IPS DF 6.9 (cell line): ENCODE results near the gene VEPH1.
A peak's percentile ranks its signal among the peaks of the same experiment; 100 is the strongest.

Experiments used
- DNase-seq: peaks from one replicate; pipeline ENCODE4 v3.0.0-alpha.2; 2013; ENCODE audit warnings: low read depth, low spot score
- H3K27ac ChIP-seq: one replicate; pipeline ENCODE4 v1.5.1; 2013; ENCODE audit warnings: low read length, control low read depth
- H3K27me3 ChIP-seq: 2 replicates; pipeline ENCODE4 v1.6.1; 2013; ENCODE audit warnings: mild to moderate bottlenecking, low read length; ENCODE audit not compliant: control insufficient read depth, insufficient read depth
- H3K36me3 ChIP-seq: 2 replicates; pipeline ENCODE4 v1.6.1; 2013; ENCODE audit warnings: low read length; ENCODE audit not compliant: control insufficient read depth, insufficient read depth
- H3K4me1 ChIP-seq: 2 replicates; pipeline ENCODE4 v1.6.1; 2013; ENCODE audit warnings: low read length; ENCODE audit not compliant: control insufficient read depth, insufficient read depth
- H3K4me3 ChIP-seq: 2 replicates; pipeline ENCODE4 v1.5.1; 2013; ENCODE audit warnings: mild to moderate bottlenecking, low read length
- H3K9me3 ChIP-seq: 2 replicates; pipeline ENCODE4 v1.6.1; 2013; ENCODE audit warnings: low read length, inconsistent platforms; ENCODE audit not compliant: control insufficient read depth, insufficient read depth
- WGBS: extraction: QIAGEN DNeasy Blood & Tissue Kit; methylation state at CpG from one replicate; pipeline ENCODE4 v1.1.7; 2013; ENCODE audit warnings: mixed read lengths, missing lambda C conversion rate; ENCODE audit not compliant: insufficient read length, insufficient coverage; 5-methylcytosine and 5-hydroxymethylcytosine counted together

Gene VEPH1

GRCh38 chr3:157285966-157286365 is 217.2 kb downstream of the VEPH1 start:
- Histone ChIP-seq H3K36me3 (no peaks in the 10 kb centered on the region), H3K27ac (no peak overlapping the region), H3K4me3 (no peak overlapping the region), H3K27me3 (no peaks in the 10 kb centered on the region), H3K9me3 (no peaks in the 10 kb centered on the region), H3K4me1 (no peaks in the 10 kb centered on the region)
- no CpG with 5 or more reads among the region's 2 CpGs for WGBS
- DNase-seq = no peak

GRCh38 chr3:157285141-157285540 is 218.1 kb downstream of the VEPH1 start:
- DNase-seq = no peak
- Histone ChIP-seq H3K27ac (no peak overlapping the region), H3K9me3 (no peaks in the 10 kb centered on the region), H3K4me3 (no peak overlapping the region), H3K27me3 (no peaks in the 10 kb centered on the region), H3K4me1 (no peaks in the 10 kb centered on the region), H3K36me3 (no peaks in the 10 kb centered on the region)
- no CpG with 5 or more reads among the region's 4 CpGs for WGBS

GRCh38 chr3:157284688-157285087 is 218.5 kb downstream of the VEPH1 start:
- Histone ChIP-seq H3K4me1 (no peaks in the 10 kb centered on the region), H3K27ac (no peak overlapping the region)
- no CpG with 5 or more reads among the region's 1 CpG for WGBS

GRCh38 chr3:157282261-157283191 is 220.7 kb downstream of the VEPH1 start:
- no peak overlapping the region for H3K27ac ChIP-seq
- H3K4me1 ChIP-seq = no peaks in the 10 kb centered on the region; the same call in 1 of the 2 replicates
- no peak for DNase-seq
- WGBS = no CpG with 5 or more reads among the region's 5 CpGs
- no peaks in the 10 kb centered on the region for H3K9me3 ChIP-seq
- no peak overlapping the region for H3K4me3 ChIP-seq
- H3K27me3 ChIP-seq = no peaks in the 10 kb centered on the region
- H3K36me3 ChIP-seq = no peaks in the 10 kb centered on the region

More at GRCh38 chr3:157284688-157285087, 218.5 kb downstream of the VEPH1 start:
- Histone ChIP-seq H3K27me3 (no peaks in the 10 kb centered on the region), H3K9me3 (no peaks in the 10 kb centered on the region), H3K36me3 (no peaks in the 10 kb centered on the region), H3K4me3 (no peak overlapping the region)
- DNase-seq = no peak

GRCh38 chr3:157280786-157281185 is 222.4 kb downstream of the VEPH1 start:
- Histone ChIP-seq H3K9me3 (no peaks in the 10 kb centered on the region), H3K36me3 (no peaks in the 10 kb centered on the region), H3K27ac (no peak overlapping the region), H3K27me3 (no peaks in the 10 kb centered on the region), H3K4me1 (peaks cover 1% of the 10 kb centered on the region; the same call in 1 of the 2 replicates), H3K4me3 (no peak overlapping the region)
- no peak for DNase-seq
- no CpG with 5 or more reads among the region's 2 CpGs for WGBS

GRCh38 chr3:157280354-157280753 is 222.9 kb downstream of the VEPH1 start:
- DNase-seq = no peak
- Histone ChIP-seq H3K36me3 (no peaks in the 10 kb centered on the region), H3K27ac (no peak overlapping the region), H3K9me3 (no peaks in the 10 kb centered on the region), H3K4me3 (no peak overlapping the region), H3K27me3 (no peaks in the 10 kb centered on the region), H3K4me1 (peaks cover 1% of the 10 kb centered on the region; the same call in 1 of the 2 replicates)

GRCh38 chr3:157279237-157279636 is 224.0 kb downstream of the VEPH1 start:
- no peaks in the 10 kb centered on the region for H3K9me3 ChIP-seq
- DNase-seq = no peak
- H3K4me3 ChIP-seq = no peak overlapping the region
- no peaks in the 10 kb centered on the region for H3K36me3 ChIP-seq
- H3K27me3 ChIP-seq = no peaks in the 10 kb centered on the region
- 100% methylated on average over 1 of the region's 1 CpG for WGBS
- H3K4me1 ChIP-seq = peaks cover 1% of the 10 kb centered on the region; the same call in 1 of the 2 replicates
- H3K27ac ChIP-seq = no peak overlapping the region

GRCh38 chr3:157276801-157277200 is 226.4 kb downstream of the VEPH1 start:
- DNase-seq = no peak
- WGBS = no CpG with 5 or more reads among the region's 3 CpGs
- Histone ChIP-seq H3K4me3 (no peak overlapping the region), H3K27me3 (no peaks in the 10 kb centered on the region), H3K36me3 (no peaks in the 10 kb centered on the region), H3K9me3 (no peaks in the 10 kb centered on the region), H3K27ac (no peak overlapping the region), H3K4me1 (peaks cover 3% of the 10 kb centered on the region; the same call in 1 of the 2 replicates)

GRCh38 chr3:157275832-157276231 is 227.4 kb downstream of the VEPH1 start:
- H3K9me3 ChIP-seq = no peaks in the 10 kb centered on the region
- no peaks in the 10 kb centered on the region for H3K36me3 ChIP-seq
- no peaks in the 10 kb centered on the region for H3K27me3 ChIP-seq
- no peak overlapping the region for H3K4me3 ChIP-seq
- H3K27ac ChIP-seq = no peak overlapping the region
- peaks cover 3% of the 10 kb centered on the region; the same call in 1 of the 2 replicates for H3K4me1 ChIP-seq
- no CpG with 5 or more reads among the region's 2 CpGs for WGBS
- no peak for DNase-seq

GRCh38 chr3:157274644-157275137 is 228.5 kb downstream of the VEPH1 start:
- Histone ChIP-seq H3K27me3 (no peaks in the 10 kb centered on the region), H3K27ac (no peak overlapping the region), H3K4me3 (no peak overlapping the region), H3K9me3 (no peaks in the 10 kb centered on the region), H3K4me1 (peaks cover 3% of the 10 kb centered on the region; the same call in 1 of the 2 replicates), H3K36me3 (no peaks in the 10 kb centered on the region)
- no CpG with 5 or more reads among the region's 2 CpGs for WGBS
- DNase-seq = peak; percentile 22
